Activated CD4-positive, alpha-beta T cell treated with anti-CD3 and anti-CD28 coated beads, Interleukin-2, amount 50 U/mL, for 48 hours (primary cell): ENCODE data around the gene ZFAND3.
"Not testable (repeated sequence)": the region's sequence is repeated elsewhere in the genome, so short reads cannot be mapped to it uniquely, and the experiment has no call there.

Source experiments
- DNase-seq, 2 experiments: peaks; one replicate each; pipeline ENCODE4 v3.0.0-alpha.2; 2020

The ZFAND3 gene

GRCh38 chr6:38016824-38017223, 197.3 kb downstream of the ZFAND3 start:
- DNase-seq, result no peak

- no peak for DNase-seq
Measured at GRCh38 chr6:38018755-38019165, 199.2 kb downstream of the ZFAND3 start.

GRCh38 chr6:38020593-38020992, 201.1 kb downstream of the ZFAND3 start:
- no peak for DNase-seq

GRCh38 chr6:38021029-38021428, 201.5 kb downstream of the ZFAND3 start:
- no peak for DNase-seq

GRCh38 chr6:38021571-38021970, 202.0 kb downstream of the ZFAND3 start:
- no peak for DNase-seq

- DNase-seq, result no peak
Measured at GRCh38 chr6:38022688-38023087, 203.2 kb downstream of the ZFAND3 start.

GRCh38 chr6:38024908-38025307, 205.4 kb downstream of the ZFAND3 start:
- no peak for DNase-seq

- no peak for DNase-seq
Measured at GRCh38 chr6:38025451-38025850, 205.9 kb downstream of the ZFAND3 start.

- no peak for DNase-seq
Measured at GRCh38 chr6:38027685-38028373, 208.3 kb downstream of the ZFAND3 start.

- DNase-seq, result no peak
Measured at GRCh38 chr6:38030380-38030779, 210.9 kb downstream of the ZFAND3 start.

- DNase-seq, result no peak
Measured at GRCh38 chr6:38032797-38033196, 213.3 kb downstream of the ZFAND3 start.

- DNase-seq, result no peak
Measured at GRCh38 chr6:38033442-38033982, 214.0 kb downstream of the ZFAND3 start.

- no peak for DNase-seq
Measured at GRCh38 chr6:38034274-38034914, 214.9 kb downstream of the ZFAND3 start.

GRCh38 chr6:38035478-38035877, 216.0 kb downstream of the ZFAND3 start:
- no peak for DNase-seq

GRCh38 chr6:38039502-38039901, 220.0 kb downstream of the ZFAND3 start:
- DNase-seq, result no peak

GRCh38 chr6:38040254-38040653, 220.7 kb downstream of the ZFAND3 start:
- no peak for DNase-seq

- DNase-seq, result no peak
Measured at GRCh38 chr6:38043259-38043753, 223.8 kb downstream of the ZFAND3 start.

GRCh38 chr6:38045701-38046305, 226.3 kb downstream of the ZFAND3 start:
- no peak for DNase-seq

GRCh38 chr6:38047562-38047961, 228.0 kb downstream of the ZFAND3 start:
- DNase-seq, result no peak

- not testable (repeated sequence) for DNase-seq
Measured at GRCh38 chr6:38049861-38050397, 230.4 kb downstream of the ZFAND3 start.

- no peak for DNase-seq
Measured at GRCh38 chr6:38051819-38052434, 232.4 kb downstream of the ZFAND3 start.

- DNase-seq, result no peak
Measured at GRCh38 chr6:38054527-38055202, 235.1 kb downstream of the ZFAND3 start.
